ENCODE results near the gene LEPROT.
"Not testable (repeated sequence)": the region's sequence is repeated elsewhere in the genome, so short reads cannot be mapped to it uniquely, and the experiment has no call there.

Gene LEPROT

GRCh38 chr1:65420590-65421350 lies at the start of gene LEPROT, which contains the start of gene LEPR:
Gene LEPROT, plus strand, starts transcription at chr1:65420668. Its CDS starts 57 bp downstream, at chr1:65420725.
Gene LEPR, plus strand, starts transcription at chr1:65420668. Its CDS starts 144,898 bp downstream, at chr1:65565566.
- peak; percentile 58 for DNase-seq

DNA sequence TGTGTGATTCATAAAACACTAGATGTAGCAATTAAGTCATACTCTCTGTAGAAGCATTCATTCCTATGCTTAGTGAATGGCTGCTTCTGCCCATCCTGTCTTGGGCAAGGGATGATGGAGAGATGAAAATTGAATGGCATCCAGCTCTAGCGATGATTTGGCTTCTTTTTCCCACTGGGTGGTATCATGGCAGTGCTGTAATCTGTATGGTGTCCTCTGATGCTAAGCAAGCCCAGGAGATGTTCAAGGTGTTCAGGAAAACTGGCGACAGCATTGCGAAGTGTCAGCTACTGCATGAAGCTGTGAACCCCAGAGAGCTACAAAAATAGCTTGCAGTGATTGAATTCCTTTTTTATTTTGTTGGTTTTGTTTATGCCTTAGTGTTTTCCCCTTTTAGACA lies 48.9 kb upstream of the LEPROT start:
- DNase-seq = no peak

DNA sequence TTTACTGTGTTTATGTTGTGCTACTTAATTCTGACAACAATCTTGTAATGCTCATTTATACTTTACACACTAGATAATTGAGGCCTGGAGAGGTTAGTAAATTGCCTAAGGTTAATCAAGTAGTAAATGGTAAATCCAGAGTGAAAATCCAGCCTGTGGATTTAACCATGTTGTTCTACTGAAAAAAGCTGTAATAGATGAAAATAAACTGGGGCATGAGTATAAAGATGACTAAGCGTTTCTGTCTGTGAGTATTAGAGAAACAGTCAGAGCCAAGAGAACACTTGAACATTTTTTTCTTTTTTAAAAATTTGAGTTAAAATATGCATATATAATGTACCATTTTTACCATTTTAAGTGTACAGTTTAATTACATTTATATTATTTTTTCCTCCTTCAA lies 47.9 kb upstream of the LEPROT start:
- no peak for DNase-seq

- no peak for DNase-seq
These were observed 42.8 kb upstream of the LEPROT start for GRCh38 chr1:65377496-65378246.

DNA sequence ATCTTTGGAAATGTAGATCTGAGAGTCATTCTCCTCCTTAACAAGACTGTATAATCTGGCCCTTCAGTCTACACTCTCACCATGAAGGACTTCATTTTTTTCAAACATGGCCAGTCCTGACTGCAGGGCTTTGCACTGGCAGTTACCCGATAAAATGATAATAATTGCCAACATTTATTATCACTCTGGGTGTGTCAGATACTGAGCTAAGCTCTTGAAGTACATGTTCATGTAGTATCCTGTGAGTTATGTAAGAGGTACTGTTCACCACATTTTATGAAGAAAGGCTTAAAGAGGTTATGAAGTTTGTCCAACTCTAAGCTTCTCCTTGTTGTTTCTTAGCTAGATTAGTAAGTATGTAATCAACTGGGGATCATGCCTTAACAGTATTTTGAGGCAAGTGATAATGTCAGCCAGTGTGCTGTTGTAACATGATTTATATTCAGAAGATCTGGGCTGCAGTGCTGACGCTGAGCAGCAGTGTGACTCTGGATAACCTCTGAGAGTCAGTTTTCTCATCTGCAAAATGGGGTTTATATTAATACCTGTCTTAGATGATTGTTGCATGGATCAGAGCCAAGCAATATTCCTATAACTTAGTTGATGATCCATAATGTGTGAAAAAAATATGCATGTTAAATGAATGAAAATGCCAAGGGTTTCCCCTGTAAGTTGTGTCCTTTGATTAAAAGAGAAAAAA lies 42.1 kb upstream of the LEPROT start:
- no peak for DNase-seq

DNA sequence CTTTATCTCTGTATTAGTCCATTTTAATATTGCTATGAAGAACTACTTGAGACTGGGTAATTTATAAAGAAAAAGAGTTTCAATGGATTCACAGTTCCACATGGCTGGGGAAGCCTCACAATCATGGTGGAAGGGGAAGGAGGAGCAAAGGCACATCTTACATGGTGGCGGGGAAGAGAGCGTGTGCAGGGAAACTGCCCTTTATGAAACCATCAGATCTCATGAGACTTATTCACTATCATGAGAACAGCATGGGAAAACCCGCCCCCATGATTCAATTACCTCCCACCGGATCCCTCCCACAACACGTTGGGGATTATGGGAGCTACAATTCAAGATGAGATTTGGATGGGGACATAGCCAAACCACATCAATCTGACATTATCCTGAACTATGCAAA lies 36.0 kb upstream of the LEPROT start:
- DNase-seq = not testable (repeated sequence)

GRCh38 chr1:65386439-65386838 lies 34.0 kb upstream of the LEPROT start:
- no peak for DNase-seq

DNA sequence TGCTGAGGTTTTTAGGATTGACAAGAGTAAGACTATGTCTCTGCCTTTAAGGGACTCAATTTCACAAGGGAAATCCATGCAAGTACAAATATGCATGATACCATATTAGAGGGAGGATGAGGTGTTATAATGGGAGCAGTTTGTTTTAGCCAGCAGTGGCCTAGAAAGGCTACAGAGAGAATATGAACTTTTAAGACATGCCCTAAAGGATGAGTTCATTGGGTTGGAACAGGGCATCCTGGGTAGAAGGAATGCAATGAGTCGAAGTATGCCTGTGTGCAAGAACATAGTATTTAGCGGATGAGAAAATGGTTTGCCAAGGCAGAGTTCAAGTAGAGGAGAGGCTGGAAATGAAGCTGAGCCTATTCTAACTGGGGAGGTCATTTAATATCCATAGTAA lies 32.6 kb upstream of the LEPROT start:
- DNase-seq = no peak

GRCh38 chr1:65388908-65389695 lies 31.4 kb upstream of the LEPROT start:
- DNase-seq = no peak

GRCh38 chr1:65392497-65392896 lies 28.0 kb upstream of the LEPROT start:
- DNase-seq = no peak

DNA sequence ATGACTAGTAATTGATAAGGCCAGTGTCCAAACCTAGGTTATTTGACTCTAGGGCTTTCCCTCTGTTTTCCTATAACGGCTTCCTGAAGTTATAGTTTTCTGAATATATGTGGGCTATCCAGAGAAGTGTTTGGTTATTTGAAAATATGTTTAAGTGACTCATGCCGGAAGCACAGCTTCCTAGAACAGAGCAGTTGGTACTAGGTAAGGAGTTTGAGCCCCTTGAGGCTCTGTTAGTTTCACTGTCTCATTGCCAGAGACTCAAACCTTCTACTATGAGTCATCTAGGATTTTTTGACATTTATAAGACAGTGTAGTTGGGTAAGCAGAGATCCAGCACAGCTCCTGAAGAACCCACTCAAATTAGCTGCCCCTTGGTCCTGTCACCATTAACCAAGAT lies 27.1 kb upstream of the LEPROT start:
- no peak for DNase-seq

DNA sequence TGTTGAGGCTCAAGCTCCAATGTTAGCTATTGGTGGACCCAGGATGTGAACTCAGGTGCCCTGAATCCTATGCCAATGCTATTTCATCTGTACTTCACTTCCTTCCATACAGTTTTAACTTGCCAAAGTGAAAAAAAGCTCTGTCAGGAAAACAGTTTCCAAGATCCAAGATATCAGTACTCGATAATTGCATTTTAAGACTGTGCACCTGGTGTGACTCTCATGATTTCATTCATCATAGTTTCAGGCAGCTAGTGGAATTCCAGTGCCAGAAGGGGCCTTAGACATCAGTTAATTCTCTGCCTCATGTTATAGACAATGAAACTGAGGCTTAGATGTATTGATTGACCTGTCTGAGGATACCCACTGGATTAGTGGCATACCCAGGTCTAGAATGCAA lies 26.5 kb upstream of the LEPROT start:
- no peak for DNase-seq

DNA sequence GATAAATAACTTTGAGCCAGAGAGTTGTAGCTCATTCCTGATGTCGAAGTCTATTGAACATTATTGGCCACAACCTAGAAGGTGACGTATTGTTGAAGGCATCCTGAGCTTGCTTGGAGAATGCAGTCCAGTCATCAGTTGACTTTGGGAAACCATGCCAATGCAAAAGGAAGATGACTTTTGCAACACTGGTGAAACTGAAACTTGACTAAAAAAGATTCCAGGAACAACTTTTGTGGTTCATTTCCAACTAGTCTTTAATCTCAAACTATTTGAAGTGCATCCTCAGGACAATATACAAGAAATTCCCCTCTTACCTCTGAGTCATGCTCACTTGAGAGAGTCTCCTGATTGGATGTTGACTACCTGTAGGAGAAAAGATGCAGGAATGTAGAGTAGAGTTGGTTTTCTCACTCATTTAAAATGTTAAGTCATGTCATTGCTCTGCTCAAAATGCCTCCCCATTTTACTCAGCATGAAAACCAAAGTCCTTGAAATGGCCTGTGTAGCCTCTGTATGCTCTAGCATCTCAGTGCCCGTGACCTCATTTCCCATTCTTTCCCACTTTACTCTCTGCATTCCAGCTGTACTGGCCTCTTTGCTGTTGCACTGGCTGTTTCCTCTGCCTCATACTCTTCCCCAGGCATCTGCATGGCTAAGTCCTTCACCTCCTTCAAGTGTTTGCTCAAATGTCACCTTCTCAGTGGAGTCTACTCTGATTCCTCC lies 24.4 kb upstream of the LEPROT start:
- no peak for DNase-seq

DNA sequence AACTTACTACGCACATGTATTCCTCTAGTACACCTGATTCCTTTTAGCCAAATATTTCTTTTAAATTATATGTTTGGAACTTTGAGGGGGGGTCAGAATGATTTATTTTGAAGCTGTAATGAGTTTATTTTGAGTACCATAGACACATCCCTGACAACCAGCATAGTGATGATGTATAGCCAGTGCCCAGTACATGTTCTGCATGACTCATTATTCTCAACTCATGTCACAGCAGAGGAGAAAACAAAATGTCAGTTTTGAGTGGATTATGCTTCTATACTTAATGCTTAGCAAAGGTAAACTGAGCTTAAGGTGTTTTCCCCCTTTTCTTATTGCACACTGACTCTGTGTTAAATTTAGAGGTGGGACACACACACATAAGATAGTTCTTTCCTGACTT lies 22.4 kb upstream of the LEPROT start:
- DNase-seq = no peak

- DNase-seq = no peak
These were observed 21.5 kb upstream of the LEPROT start for GRCh38 chr1:65399003-65399402.

DNA sequence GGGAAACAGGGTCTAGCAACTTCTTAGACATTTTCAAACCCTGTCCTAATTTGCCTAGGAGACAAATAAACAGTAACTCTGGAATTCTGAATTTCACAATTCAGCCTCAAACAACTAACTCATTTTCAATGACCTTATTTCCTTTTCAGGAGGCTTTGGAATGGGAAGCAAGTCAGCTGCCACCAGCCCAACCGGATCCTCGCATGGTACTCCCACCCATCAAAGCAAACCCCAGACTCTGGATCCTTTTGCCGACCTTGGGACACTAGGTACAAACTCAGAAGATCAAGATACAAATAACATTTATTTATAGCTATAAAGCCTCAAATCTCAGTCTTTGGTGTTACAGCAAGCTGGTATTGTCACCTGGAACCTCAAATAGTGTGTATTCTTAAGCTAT lies 18.9 kb upstream of the LEPROT start:
- no peak for DNase-seq

DNA sequence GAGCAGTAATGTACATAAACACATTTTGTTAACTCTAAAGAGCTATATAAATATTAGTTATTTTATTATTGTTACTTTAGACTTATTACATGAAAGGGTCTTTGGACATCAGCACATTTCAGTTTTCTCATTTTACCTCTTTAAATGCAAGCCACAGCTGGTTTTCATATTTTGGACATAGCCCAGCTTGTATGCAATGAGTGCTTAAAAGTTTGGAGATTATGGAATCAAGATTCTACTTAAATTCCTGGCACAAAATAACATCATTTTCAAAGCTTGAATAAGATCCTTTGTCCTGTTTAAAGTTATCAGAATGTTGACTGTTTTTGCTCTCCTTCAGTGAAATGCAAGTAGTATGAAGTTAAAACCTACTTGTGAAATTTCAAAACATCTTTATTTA lies 15.5 kb upstream of the LEPROT start:
- no peak for DNase-seq

DNA sequence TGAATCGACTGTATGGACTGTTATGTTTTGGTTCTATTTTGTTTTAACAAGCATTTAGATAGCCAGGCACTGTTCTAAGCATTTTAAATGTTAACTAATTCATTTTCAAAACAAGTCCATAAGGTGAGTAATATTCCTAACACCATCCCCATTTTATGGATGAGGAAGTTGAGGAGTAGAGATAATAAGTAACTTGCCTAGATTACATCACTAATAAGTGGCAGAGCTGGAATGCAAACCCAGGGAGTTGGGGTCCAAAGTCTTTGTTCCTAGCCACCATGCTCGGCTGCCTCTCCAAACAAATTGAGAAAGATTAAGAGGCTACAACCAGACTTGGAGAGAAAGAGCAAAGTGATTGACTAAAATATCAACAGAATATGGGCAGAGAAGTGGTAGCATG lies 12.6 kb upstream of the LEPROT start:
- DNase-seq = no peak

- no peak for DNase-seq
These were observed 11.2 kb upstream of the LEPROT start for GRCh38 chr1:65409314-65409713.

DNA sequence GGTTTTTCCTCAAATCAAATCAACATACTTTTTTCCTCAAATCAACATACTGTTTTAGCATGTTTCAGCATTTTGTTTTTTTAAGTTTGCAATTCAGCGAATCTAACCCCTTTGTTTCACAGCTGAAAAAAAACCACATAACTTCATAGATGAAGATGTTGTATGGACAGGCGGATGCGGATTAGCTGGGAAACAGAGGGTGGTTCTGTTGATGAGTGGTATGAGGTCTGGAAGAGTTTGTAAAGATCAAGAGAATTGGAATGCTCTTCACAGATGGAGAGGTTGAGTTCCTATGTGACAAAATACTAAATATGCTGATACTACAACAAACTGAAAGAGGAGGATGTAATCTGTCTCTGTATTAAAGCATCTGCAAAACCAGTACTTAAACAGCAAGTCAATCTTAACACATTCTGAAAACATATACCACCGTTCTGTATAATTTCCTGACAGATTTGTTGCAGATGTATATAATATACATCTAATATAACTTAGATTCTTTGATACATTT lies 10.6 kb upstream of the LEPROT start:
- DNase-seq = no peak

DNA sequence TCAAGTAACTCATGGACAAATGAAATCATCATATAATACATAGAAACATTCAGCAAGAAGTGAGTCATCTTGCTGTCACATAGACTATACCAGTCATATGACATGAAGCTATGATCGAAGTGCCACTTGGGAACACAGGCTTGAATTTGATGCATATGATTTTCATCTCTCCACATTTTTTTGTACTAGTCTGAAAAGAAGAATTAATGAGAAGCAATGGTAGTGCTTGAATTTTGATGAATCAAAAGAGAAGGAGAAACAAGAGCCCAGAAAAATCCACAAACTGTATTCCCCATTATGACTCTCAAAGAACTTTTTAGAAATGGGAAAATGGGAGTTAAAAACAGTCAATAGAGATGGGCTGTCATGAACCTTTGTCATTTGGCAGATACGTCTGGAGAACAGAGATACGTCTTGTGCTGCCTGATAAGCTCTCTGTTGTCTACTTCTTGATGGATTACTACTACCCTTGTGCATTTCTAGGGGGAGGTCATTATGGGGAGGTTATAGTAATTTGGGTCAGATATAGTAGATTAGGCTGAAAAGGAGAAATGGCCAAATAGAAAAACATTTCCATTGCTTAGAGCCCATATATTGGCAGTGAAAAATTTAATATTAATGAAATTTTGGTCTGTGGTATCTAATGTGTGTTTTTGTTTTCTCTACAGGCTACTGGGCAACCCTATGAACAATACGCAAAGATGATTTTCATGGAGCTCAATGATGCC lies 8.0 kb upstream of the LEPROT start:
- no peak for DNase-seq

Data from 8988T (cell line).